Smooth muscle cell (in vitro differentiated cells): ENCODE data around the gene FGF8. TPM values are rescaled to one million over a fixed set of nuclear protein-coding genes. Genes with fewer than 3 reads are reported as not detected.

Experiments
- DNase-seq: peaks from one replicate; lab custom pipeline; 2025; ENCODE audit not compliant: unreplicated experiment; lab: John Stamatoyannopoulos, UW
- H2AFZ ChIP-seq: fragments of 200-600 bp; sonication (generic); 2 replicates; pipeline ENCODE4 v1.6.0; 2016; ENCODE audit warnings: antibody characterized with exemption, low read depth, mild to moderate bottlenecking
- H3F3A ChIP-seq: fragments of 200-600 bp; sonication (generic); 2 replicates; pipeline ENCODE4 v1.6.0; 2017; ENCODE audit warnings: antibody characterized with exemption, low read depth
- H3K27ac ChIP-seq: fragments of 200-600 bp; sonication (generic); 2 replicates; pipeline ENCODE4 v1.5.1; 2016; ENCODE audit warnings: low read depth, mild to moderate bottlenecking
- H3K27me3 ChIP-seq: fragments of 200-600 bp; sonication (generic); 2 replicates; pipeline ENCODE4 v1.6.1; 2016; ENCODE audit warnings: low read depth, mild to moderate bottlenecking
- H3K36me3 ChIP-seq: fragments of 200-600 bp; sonication (generic); 2 replicates; pipeline ENCODE4 v1.5.1; 2016; ENCODE audit warnings: low read depth
- H3K4me1 ChIP-seq: fragments of 200-600 bp; sonication (generic); 2 replicates; pipeline ENCODE4 v1.5.1; 2016; ENCODE audit warnings: low read depth
- H3K4me2 ChIP-seq: fragments of 200-600 bp; sonication (generic); 2 replicates; pipeline ENCODE4 v1.6.0; 2016; ENCODE audit warnings: mild to moderate bottlenecking
- H3K4me3 ChIP-seq: fragments of 200-600 bp; sonication (generic); 2 replicates; pipeline ENCODE4 v1.5.1; 2016; ENCODE audit warnings: mild to moderate bottlenecking
- H3K79me2 ChIP-seq: fragments of 200-600 bp; sonication (generic); 2 replicates; pipeline ENCODE4 v1.6.0; 2016; ENCODE audit warnings: low read depth, mild to moderate bottlenecking
- H3K9ac ChIP-seq: fragments of 200-600 bp; sonication (generic); 2 replicates; pipeline ENCODE4 v1.6.0; 2016; ENCODE audit warnings: low read depth
- H3K9me3 ChIP-seq: fragments of 200-600 bp; sonication (generic); replicated peaks from 2 replicates; pipeline ENCODE4 v1.5.1; 2016; ENCODE audit warnings: low read depth
- H4K20me1 ChIP-seq: fragments of 200-600 bp; sonication (generic); 2 replicates; pipeline ENCODE4 v1.6.0; 2016; ENCODE audit warnings: low read depth
- WGBS: methylation state at CpG from one replicate; pipeline ENCODE4 v1.1.7; 2016; ENCODE audit warnings: low lambda C conversion rate; 5-methylcytosine and 5-hydroxymethylcytosine counted together
- polyA plus RNA-seq: library from polyadenylated mRNA; unstranded; fragments of >200 nt; fragmentation: Nextera tagmentation; extraction: Ambion mirVana; gene quantifications from 2 replicates; pipeline ENCODE4 v1.2.1, GENCODE V29; 2016
- total RNA-seq: library from RNA; depleted of rRNA; stranded (reverse); fragments of >200 nt; gene quantifications from 2 replicates; pipeline ENCODE4 v1.2.3, GENCODE V29; 2014
- TF ChIP-seq, protein P1 (sequence below): fragments of 200-600 bp; sonication (generic); IDR thresholded peaks from 2 replicates; pipeline ENCODE4 v1.5.1; 2017; ENCODE audit warnings: borderline replicate concordance, mild to moderate bottlenecking, antibody characterized with exemption; ENCODE audit not compliant: insufficient read depth, poor library complexity, severe bottlenecking

FGF8 gene, protein sequence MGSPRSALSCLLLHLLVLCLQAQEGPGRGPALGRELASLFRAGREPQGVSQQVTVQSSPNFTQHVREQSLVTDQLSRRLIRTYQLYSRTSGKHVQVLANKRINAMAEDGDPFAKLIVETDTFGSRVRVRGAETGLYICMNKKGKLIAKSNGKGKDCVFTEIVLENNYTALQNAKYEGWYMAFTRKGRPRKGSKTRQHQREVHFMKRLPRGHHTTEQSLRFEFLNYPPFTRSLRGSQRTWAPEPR
- not detected in 2 replicates for total RNA-seq
- polyA plus RNA-seq: not detected in 2 replicates

DNA sequence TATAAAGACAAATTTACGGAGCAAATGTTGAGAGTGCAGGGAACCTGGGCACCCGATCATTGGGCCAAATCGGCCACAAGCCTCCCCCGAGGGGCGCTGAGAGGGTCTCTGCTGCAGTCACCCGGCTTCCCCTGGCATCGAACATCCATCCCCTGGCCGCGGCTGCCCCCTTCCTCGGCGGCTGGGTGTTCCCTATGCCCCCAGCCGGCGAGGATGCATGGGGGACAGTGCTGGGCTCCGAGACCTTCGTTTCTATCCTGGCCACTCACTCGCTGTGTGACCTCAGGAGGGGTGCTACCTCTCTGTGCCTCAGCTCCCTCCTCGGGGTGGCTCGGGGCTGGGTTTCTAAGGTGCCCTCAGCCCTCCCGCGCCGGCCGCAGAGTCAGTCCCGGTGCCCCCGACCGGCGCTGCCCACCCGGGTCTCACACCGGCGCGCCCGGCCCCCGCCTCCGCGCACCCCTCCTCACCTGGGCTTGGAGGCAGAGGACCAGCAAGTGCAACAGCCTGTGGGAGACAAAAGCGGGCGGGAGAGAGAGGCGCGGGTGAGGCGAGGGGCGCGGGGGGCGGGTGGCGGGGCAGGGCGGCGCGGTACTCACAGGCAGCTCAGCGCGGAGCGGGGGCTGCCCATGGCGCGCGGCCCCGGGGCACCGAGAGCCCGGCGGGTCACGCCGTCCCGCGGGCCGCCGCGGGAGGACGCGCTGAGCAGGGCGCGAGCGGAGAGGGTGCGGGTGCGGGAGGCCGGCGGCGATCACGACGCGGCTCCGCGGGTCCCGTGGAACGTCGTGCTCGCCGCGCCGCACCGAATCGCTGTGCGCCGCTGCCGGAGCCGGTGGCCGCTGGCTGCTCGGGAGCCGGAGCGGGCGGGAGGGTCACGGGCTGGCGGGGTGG, at the start of gene FGF8:
Gene FGF8, minus strand, starts transcription at position 842 of the 888 bp plus-strand sequence. Its CDS starts 214 bp downstream, at position 628.
- Histone ChIP-seq H3K36me3 (no peaks in the 10 kb centered on the region), H3K79me2 (no peaks in the 10 kb centered on the region), H2AFZ (no peak within 1 kb of the TSS), H3K4me3 (peak within 1 kb of the TSS; percentile 10), H3K4me2 (peak within 1 kb of the TSS; percentile 67), H3K27me3 (peaks cover 84% of the 10 kb centered on the region), H3K27ac (no peak within 1 kb of the TSS), H3K4me1 (peaks cover 39% of the 10 kb centered on the region), H3K9me3 (no peaks in the 10 kb centered on the region), H4K20me1 (peaks cover 45% of the 10 kb centered on the region), H3F3A (no peaks in the 10 kb centered on the region), H3K9ac (no peak within 1 kb of the TSS)
- TF ChIP-seq, protein P1, sequence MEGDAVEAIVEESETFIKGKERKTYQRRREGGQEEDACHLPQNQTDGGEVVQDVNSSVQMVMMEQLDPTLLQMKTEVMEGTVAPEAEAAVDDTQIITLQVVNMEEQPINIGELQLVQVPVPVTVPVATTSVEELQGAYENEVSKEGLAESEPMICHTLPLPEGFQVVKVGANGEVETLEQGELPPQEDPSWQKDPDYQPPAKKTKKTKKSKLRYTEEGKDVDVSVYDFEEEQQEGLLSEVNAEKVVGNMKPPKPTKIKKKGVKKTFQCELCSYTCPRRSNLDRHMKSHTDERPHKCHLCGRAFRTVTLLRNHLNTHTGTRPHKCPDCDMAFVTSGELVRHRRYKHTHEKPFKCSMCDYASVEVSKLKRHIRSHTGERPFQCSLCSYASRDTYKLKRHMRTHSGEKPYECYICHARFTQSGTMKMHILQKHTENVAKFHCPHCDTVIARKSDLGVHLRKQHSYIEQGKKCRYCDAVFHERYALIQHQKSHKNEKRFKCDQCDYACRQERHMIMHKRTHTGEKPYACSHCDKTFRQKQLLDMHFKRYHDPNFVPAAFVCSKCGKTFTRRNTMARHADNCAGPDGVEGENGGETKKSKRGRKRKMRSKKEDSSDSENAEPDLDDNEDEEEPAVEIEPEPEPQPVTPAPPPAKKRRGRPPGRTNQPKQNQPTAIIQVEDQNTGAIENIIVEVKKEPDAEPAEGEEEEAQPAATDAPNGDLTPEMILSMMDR: no peak
- WGBS: 7% methylated on average over 23 of the region's 98 CpGs
- DNase-seq: no peak

- H3K27ac ChIP-seq: no peak overlapping the region
- no peak overlapping the region for H2AFZ ChIP-seq
- 95% methylated on average over 2 of the region's 2 CpGs for WGBS
Observed at GRCh38 chr10:101824736-101825135, 48.8 kb upstream of the FGF8 start.

DNA sequence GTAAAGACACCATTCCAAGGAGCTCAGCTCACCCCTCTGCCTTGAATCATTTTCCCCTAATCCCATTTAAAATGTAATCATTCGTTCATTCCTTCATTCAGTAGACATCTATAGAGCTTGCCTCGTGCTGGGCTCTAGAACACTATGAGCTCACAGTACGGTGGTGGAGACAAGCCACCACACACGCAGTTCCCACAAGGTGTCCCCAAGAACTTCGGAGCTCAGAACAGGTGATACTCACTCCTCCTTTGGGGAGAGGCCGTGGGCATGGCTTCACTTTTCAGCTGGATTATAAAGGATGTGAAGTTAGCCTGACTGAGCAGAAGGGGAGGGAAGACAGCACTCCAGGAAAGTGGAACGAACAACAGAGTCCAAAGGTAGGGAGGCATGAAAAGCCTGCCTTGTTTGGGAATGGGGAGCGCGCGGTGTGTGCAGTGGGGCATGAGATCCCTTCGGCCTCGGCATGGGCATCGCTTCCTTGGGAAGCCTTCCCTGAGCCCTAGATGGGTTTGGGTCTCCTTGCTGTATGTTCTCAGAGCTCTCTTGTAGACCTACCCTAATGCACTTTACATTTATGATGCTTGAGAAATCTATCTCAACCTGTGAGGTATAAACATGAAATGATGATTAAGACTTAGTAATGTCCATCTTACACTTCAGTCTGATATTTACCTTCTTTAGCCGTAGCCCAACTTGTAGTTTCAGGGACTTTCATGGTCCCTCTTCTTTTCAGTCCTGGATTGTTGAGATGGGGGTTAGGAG, 43.1 kb upstream of the FGF8 start:
- Histone ChIP-seq H3K36me3 (no peaks in the 10 kb centered on the region), H3K9me3 (no peaks in the 10 kb centered on the region), H3K27me3 (no peaks in the 10 kb centered on the region), H3K79me2 (peaks cover 40% of the 10 kb centered on the region), H3F3A (no peaks in the 10 kb centered on the region), H4K20me1 (peaks cover 40% of the 10 kb centered on the region), H3K4me1 (peaks cover 22% of the 10 kb centered on the region), H3K27ac (peak overlapping the region; percentile 84), H2AFZ (peak overlapping the region; percentile 86), H3K4me2 (peak overlapping the region; percentile 85), H3K4me3 (peak overlapping the region; percentile 85), H3K9ac (peak overlapping the region; percentile 44)
- no peak for DNase-seq
- 22% methylated on average over 14 of the region's 14 CpGs for WGBS
- TF ChIP-seq, protein P1: no peak

More at GRCh38 chr10:101824736-101825135, 48.8 kb upstream of the FGF8 start:
- Histone ChIP-seq H3K4me3 (no peak overlapping the region), H3K9me3 (no peaks in the 10 kb centered on the region), H3K36me3 (no peaks in the 10 kb centered on the region), H3F3A (no peaks in the 10 kb centered on the region), H4K20me1 (no peaks in the 10 kb centered on the region), H3K4me1 (peaks cover 6% of the 10 kb centered on the region), H3K9ac (no peak overlapping the region), H3K27me3 (no peaks in the 10 kb centered on the region), H3K4me2 (no peak overlapping the region), H3K79me2 (no peaks in the 10 kb centered on the region)
- no peak for DNase-seq
- TF ChIP-seq, protein P1: no peak
